ENCODE results near the gene CIT. TPM values are rescaled to one million over a fixed set of nuclear protein-coding genes. Genes with fewer than 3 reads are reported as not detected.
A peak's percentile ranks its signal among the peaks of the same experiment; 100 is the strongest.

Gene CIT
- total and polyA plus RNA-seq, 10 of the 15 experiments (the other 5 are each of a cell fraction or from before 2014, with no cell fraction given): 1.0 to 38.2 (median 14.9) TPM

DNA sequence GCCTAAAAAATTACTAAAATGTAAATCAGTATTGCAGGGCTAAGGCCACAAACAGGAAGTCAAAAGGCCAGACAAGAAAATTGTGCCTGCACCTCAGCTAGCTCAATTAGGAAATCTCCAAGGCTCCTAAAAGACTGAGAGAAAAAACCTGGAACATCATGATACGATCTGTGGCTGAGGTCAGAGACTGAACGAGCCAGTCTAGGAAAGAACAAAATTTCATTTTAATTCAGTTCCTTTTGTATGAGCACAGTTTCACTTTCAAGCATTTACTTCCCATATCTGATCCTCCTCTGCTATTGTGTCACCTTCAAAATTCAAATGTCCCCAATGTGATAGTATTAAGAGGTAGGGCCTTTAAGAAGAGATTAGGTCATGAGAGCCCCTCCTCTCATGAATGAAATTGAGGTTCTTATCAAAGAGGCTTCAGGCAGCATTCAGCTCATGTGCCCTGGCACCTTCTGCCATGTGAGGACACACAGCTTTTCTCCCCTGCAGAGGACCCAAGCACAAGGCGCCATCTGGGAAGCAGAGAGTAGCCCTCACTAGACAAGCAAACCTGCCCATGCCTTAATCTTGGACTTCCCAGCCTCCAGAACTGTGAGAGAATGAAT, 194.4 kb downstream of the CIT start:
- peak; percentile 78 for FAIRE-seq
- RAD21 ChIA-PET (ENCODE audit: unreplicated experiment): interaction anchor here (1.1 to 5.0 kb wide), 4 partner anchors 14 to 97 kb away, joined by 3 to 41 read pairs (median 10); partner anchors contain the start of gene PRKAB1
- peak; percentile 43 for TF ChIP-seq SPI1 (IDR thresholded peaks at IDR 0.05; ENCODE audit: borderline replicate concordance, insufficient read depth, low read depth, low read length)
- TF ChIP-seq NFIC (IDR thresholded peaks at IDR 0.05; ENCODE audit: low read depth, low read length): 0 out of 2 replicates have a peak, but pooled peaks have one; percentile 32
- no peak for TF ChIP-seq SUPT20H (IDR thresholded peaks at IDR 0.05; ENCODE audit: borderline replicate concordance, control insufficient read depth, low read depth, low read length)
- 0 out of 2 replicates have a peak, but pooled peaks have one; percentile 26 for TF ChIP-seq POLR2AphosphoS2 (IDR thresholded peaks at IDR 0.05; ENCODE audit: low read depth, low read length)
- TF ChIP-seq, protein P1, sequence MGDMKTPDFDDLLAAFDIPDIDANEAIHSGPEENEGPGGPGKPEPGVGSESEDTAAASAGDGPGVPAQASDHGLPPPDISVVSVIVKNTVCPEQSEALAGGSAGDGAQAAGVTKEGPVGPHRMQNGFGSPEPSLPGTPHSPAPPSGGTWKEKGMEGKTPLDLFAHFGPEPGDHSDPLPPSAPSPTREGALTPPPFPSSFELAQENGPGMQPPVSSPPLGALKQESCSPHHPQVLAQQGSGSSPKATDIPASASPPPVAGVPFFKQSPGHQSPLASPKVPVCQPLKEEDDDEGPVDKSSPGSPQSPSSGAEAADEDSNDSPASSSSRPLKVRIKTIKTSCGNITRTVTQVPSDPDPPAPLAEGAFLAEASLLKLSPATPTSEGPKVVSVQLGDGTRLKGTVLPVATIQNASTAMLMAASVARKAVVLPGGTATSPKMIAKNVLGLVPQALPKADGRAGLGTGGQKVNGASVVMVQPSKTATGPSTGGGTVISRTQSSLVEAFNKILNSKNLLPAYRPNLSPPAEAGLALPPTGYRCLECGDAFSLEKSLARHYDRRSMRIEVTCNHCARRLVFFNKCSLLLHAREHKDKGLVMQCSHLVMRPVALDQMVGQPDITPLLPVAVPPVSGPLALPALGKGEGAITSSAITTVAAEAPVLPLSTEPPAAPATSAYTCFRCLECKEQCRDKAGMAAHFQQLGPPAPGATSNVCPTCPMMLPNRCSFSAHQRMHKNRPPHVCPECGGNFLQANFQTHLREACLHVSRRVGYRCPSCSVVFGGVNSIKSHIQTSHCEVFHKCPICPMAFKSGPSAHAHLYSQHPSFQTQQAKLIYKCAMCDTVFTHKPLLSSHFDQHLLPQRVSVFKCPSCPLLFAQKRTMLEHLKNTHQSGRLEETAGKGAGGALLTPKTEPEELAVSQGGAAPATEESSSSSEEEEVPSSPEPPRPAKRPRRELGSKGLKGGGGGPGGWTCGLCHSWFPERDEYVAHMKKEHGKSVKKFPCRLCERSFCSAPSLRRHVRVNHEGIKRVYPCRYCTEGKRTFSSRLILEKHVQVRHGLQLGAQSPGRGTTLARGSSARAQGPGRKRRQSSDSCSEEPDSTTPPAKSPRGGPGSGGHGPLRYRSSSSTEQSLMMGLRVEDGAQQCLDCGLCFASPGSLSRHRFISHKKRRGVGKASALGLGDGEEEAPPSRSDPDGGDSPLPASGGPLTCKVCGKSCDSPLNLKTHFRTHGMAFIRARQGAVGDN (IDR thresholded peaks at IDR 0.05): peak; percentile 27; the same call in 1 of the 2 replicates
- TF ChIP-seq POLR2A (IDR thresholded peaks at IDR 0.05; ENCODE audit: low read depth, low read length): no peak; the same call in 1 of the 2 replicates
- 0 out of 2 replicates have a peak, but pooled peaks have one; percentile 10 for TF ChIP-seq CREB1 (IDR thresholded peaks at IDR 0.05; ENCODE audit: low read depth)
- TF ChIP-seq RUNX3 (IDR thresholded peaks at IDR 0.05; ENCODE audit: low read length): peak; percentile 18; the same call in 1 of the 2 replicates
- Histone ChIP-seq H3K27me3 (replicated peaks in 1 of 2; ENCODE audit: control insufficient read depth in 2 of 2, insufficient read depth in 2 of 2, low read length in 1 of 2) (no peaks in the 10 kb centered on the region), H3K79me2 (ENCODE audit: control insufficient read depth, insufficient read depth, low read length) (no peaks in the 10 kb centered on the region), H2AFZ (ENCODE audit: control insufficient read depth, low read depth, low read length) (peak overlapping the region; percentile 11; the same call in 1 of the 2 replicates), H3K4me1 (ENCODE audit: control insufficient read depth, insufficient read depth, low read length) (peaks cover 20% of the 10 kb centered on the region), H3K9ac (ENCODE audit: control insufficient read depth, insufficient read depth, low read length) (no peak overlapping the region), H3K36me3 (ENCODE audit: control insufficient read depth in 2 of 2, insufficient read depth in 2 of 2, low read length in 1 of 2) (peaks cover 12 to 20% of the 10 kb centered on the region in 2 experiments), H3K27ac (ENCODE audit: control insufficient read depth, insufficient read depth) (peak overlapping the region; percentile 77), H3K9me3 (replicated peaks; ENCODE audit: control insufficient read depth, insufficient read depth, low read length) (no peaks in the 10 kb centered on the region), H3K4me3 (peak overlapping the region; percentile 2; the same call in 1 of the 2 replicates), H4K20me1 (ENCODE audit: control insufficient read depth, insufficient read depth) (no peaks in the 10 kb centered on the region), H3K4me2 (ENCODE audit: control insufficient read depth, insufficient read depth) (peak overlapping the region; percentile 44)
- POLR2A ChIA-PET: interaction anchor here (0.9 to 3.9 kb wide), 3 partner anchors 13 to 18 kb away, joined by 4 to 54 read pairs (median 12); partner anchors contain the start of gene PRKAB1
- in situ Hi-C loops (cut with MboI) (no loop called here), intact Hi-C loops (cut with micrococcal nuclease; ENCODE audit: unreplicated experiment) (no loop called here)
- SMC1A ChIA-PET (ENCODE audit: uncharacterized antibody, unreplicated experiment): interaction anchor here (0.6 to 5.7 kb wide), 9 partner anchors 12 to 181 kb away, joined by 3 to 83 read pairs (median 4); partner anchors contain the start of gene PRKAB1
- no TSS peak for BruUV-seq (replicated peaks)
- CTCF ChIA-PET: interaction anchor here (0.7 to 8.6 kb wide), 8 partner anchors 12 to 220 kb away, joined by 3 to 91 read pairs (median 11); partner anchors contain the start of gene PRKAB1
- ATAC-seq: peak; percentile 74
- 31% methylated on average over 3 of the region's 3 CpGs for WGBS (ENCODE audit: insufficient coverage, insufficient replicate concordance, low lambda C conversion rate, missing lambda C conversion rate)
- peak; percentile 35 for DNase-seq (ENCODE audit: low read depth, low spot score)
